Osteoblast (primary cell): Measurements from ENCODE around the gene COX18. TPM values are rescaled to one million over a fixed set of nuclear protein-coding genes. Genes with fewer than 3 reads are reported as not detected.

Experiments
- DNase-seq: peaks from one replicate; pipeline ENCODE4 v3.0.0; 2011; ENCODE audit warnings: low spot score, mixed read lengths; ENCODE audit not compliant: insufficient read length; ENCODE audit errors: missing footprints
- H2AFZ ChIP-seq: 2 replicates; pipeline ENCODE4 v1.6.0; 2011; ENCODE audit warnings: mild to moderate bottlenecking, low read length
- H3K27ac ChIP-seq: 2 replicates; pipeline ENCODE4 v1.5.1; 2011; ENCODE audit warnings: mild to moderate bottlenecking, low read depth, low read length, moderate library complexity
- H3K27me3 ChIP-seq: 2 replicates; pipeline ENCODE4 v1.6.0; 2012; ENCODE audit warnings: mild to moderate bottlenecking, control low read depth, inconsistent platforms, low read length, moderate library complexity; ENCODE audit not compliant: insufficient read depth
- H3K36me3 ChIP-seq: 2 replicates; pipeline ENCODE4 v1.5.1; 2011; ENCODE audit warnings: mild to moderate bottlenecking, low read length, control low read depth, moderate library complexity; ENCODE audit not compliant: insufficient read depth
- H3K4me1 ChIP-seq: 2 replicates; pipeline ENCODE4 v1.5.1; 2011; ENCODE audit warnings: mild to moderate bottlenecking, low read length, control low read depth, moderate library complexity; ENCODE audit not compliant: insufficient read depth
- H3K4me2 ChIP-seq: 2 replicates; pipeline ENCODE4 v1.6.0; 2011; ENCODE audit warnings: mild to moderate bottlenecking, low read length; ENCODE audit not compliant: insufficient read depth
- H3K4me3 ChIP-seq: fragments of 200-600 bp; sonication (generic); 3 replicates; pipeline ENCODE4 v1.5.1; 2012; ENCODE audit warnings: mild to moderate bottlenecking, low read length, inconsistent platforms; ENCODE audit not compliant: insufficient read depth
- H3K79me2 ChIP-seq: 2 replicates; pipeline ENCODE4 v1.6.0; 2012; ENCODE audit warnings: mild to moderate bottlenecking, low read length, control low read depth, inconsistent platforms; ENCODE audit not compliant: insufficient read depth
- H3K9me3 ChIP-seq: 2 replicates; pipeline ENCODE4 v1.5.1; 2011; ENCODE audit warnings: low read depth, low read length, control low read depth
- H4K20me1 ChIP-seq: 2 replicates; pipeline ENCODE4 v1.6.0; 2012; ENCODE audit warnings: mild to moderate bottlenecking, low read length, control low read depth; ENCODE audit not compliant: insufficient read depth
- total RNA-seq: library from RNA; depleted of rRNA; stranded (reverse); fragments of >200 nt; gene quantifications from 2 replicates; pipeline ENCODE4 v1.2.3, GENCODE V29; 2012
- TF ChIP-seq, protein P1 (sequence below): IDR thresholded peaks from 2 replicates; pipeline ENCODE4 v1.5.1; 2011; ENCODE audit warnings: mild to moderate bottlenecking, low read depth, low read length, moderate library complexity; ENCODE audit errors: extremely low read depth

The COX18 gene
- total RNA-seq, 1 donor = 29.0 TPM

- TF ChIP-seq, protein P1, sequence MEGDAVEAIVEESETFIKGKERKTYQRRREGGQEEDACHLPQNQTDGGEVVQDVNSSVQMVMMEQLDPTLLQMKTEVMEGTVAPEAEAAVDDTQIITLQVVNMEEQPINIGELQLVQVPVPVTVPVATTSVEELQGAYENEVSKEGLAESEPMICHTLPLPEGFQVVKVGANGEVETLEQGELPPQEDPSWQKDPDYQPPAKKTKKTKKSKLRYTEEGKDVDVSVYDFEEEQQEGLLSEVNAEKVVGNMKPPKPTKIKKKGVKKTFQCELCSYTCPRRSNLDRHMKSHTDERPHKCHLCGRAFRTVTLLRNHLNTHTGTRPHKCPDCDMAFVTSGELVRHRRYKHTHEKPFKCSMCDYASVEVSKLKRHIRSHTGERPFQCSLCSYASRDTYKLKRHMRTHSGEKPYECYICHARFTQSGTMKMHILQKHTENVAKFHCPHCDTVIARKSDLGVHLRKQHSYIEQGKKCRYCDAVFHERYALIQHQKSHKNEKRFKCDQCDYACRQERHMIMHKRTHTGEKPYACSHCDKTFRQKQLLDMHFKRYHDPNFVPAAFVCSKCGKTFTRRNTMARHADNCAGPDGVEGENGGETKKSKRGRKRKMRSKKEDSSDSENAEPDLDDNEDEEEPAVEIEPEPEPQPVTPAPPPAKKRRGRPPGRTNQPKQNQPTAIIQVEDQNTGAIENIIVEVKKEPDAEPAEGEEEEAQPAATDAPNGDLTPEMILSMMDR = no peak
- H3K36me3 ChIP-seq = peaks cover 47% of the 10 kb centered on the region
Measured at GRCh38 chr4:73055241-73055897, 14.1 kb downstream of the COX18 start.

GRCh38 chr4:73053974-73054480 is 15.5 kb downstream of the COX18 start:
- H3K27me3 ChIP-seq = no peaks in the 10 kb centered on the region
- DNase-seq = no peak
- H3K4me1 ChIP-seq = no peaks in the 10 kb centered on the region
- no peak overlapping the region for H2AFZ ChIP-seq
- H3K4me2 ChIP-seq = no peak overlapping the region
- no peak overlapping the region for H3K4me3 ChIP-seq
- no peaks in the 10 kb centered on the region for H3K9me3 ChIP-seq
- H3K79me2 ChIP-seq = no peaks in the 10 kb centered on the region
- no peaks in the 10 kb centered on the region for H4K20me1 ChIP-seq
- H3K36me3 ChIP-seq = peaks cover 33% of the 10 kb centered on the region
- H3K27ac ChIP-seq = no peak overlapping the region
- TF ChIP-seq, protein P1 = no peak

More at GRCh38 chr4:73055241-73055897, 14.1 kb downstream of the COX18 start:
- no peaks in the 10 kb centered on the region for H3K79me2 ChIP-seq
- no peaks in the 10 kb centered on the region for H4K20me1 ChIP-seq
- no peaks in the 10 kb centered on the region for H3K4me1 ChIP-seq
- no peak for DNase-seq
- no peak overlapping the region for H2AFZ ChIP-seq
- H3K9me3 ChIP-seq = no peaks in the 10 kb centered on the region
- no peaks in the 10 kb centered on the region for H3K27me3 ChIP-seq
- H3K27ac ChIP-seq = no peak overlapping the region
- no peak overlapping the region for H3K4me2 ChIP-seq
- H3K4me3 ChIP-seq = no peak overlapping the region

DNA sequence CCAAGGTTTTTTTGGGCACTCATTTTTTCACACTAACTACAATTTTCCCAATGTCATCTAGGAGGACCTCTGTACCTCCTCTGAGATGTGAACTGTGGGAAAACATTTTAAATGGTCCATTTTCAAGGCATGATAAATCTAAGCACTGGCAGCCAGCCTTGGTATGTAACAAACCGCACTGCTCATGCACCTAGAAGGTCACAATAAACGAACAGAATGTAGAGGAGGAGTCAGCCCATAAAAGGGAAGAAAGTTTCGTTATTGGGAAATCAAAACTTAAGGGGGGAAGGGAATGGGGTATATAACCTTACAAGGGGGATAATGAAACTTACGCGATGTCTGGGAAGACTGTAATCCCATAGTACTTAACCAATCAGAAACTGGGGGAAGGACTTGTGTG is 16.4 kb downstream of the COX18 start:
- H2AFZ ChIP-seq = no peak overlapping the region
- no peak overlapping the region for H3K27ac ChIP-seq
- H3K4me1 ChIP-seq = no peaks in the 10 kb centered on the region
- DNase-seq = no peak
- H3K36me3 ChIP-seq = peaks cover 25% of the 10 kb centered on the region
- H3K9me3 ChIP-seq = no peaks in the 10 kb centered on the region
- no peaks in the 10 kb centered on the region for H4K20me1 ChIP-seq
- no peak overlapping the region for H3K4me3 ChIP-seq
- TF ChIP-seq, protein P1 = no peak
- no peak overlapping the region for H3K4me2 ChIP-seq
- H3K27me3 ChIP-seq = no peaks in the 10 kb centered on the region
- H3K79me2 ChIP-seq = no peaks in the 10 kb centered on the region

- H3K27me3 ChIP-seq = no peaks in the 10 kb centered on the region
- H4K20me1 ChIP-seq = no peaks in the 10 kb centered on the region
- no peak overlapping the region for H3K4me3 ChIP-seq
- peaks cover 13% of the 10 kb centered on the region for H3K36me3 ChIP-seq
- no peak for DNase-seq
- H3K4me1 ChIP-seq = no peaks in the 10 kb centered on the region
- H3K27ac ChIP-seq = no peak overlapping the region
- H2AFZ ChIP-seq = no peak overlapping the region
- H3K9me3 ChIP-seq = no peaks in the 10 kb centered on the region
- no peaks in the 10 kb centered on the region for H3K79me2 ChIP-seq
- no peak overlapping the region for H3K4me2 ChIP-seq
- TF ChIP-seq, protein P1 = no peak
Measured at GRCh38 chr4:73051625-73052024, 17.9 kb downstream of the COX18 start.
